T-helper 1 cell treated with Interleukin-12 subunit alpha and Interleukin-12 subunit beta and Interleukin-4 antibody, amounts not matched to agents 30 μg/mL and 1 μg/mL, for 36 hours (primary cell): ENCODE results near the gene TRDN.

Source experiments
- H3K27ac Mint-ChIP-seq: one replicate; pipeline ENCODE4 v1.8.0; 2021; ENCODE audit warnings: mild to moderate bottlenecking, mixed read lengths
- H3K27me3 Mint-ChIP-seq: one replicate; pipeline ENCODE4 v1.8.0; 2021; ENCODE audit warnings: low read depth, mixed read lengths
- H3K36me3 Mint-ChIP-seq: one replicate; pipeline ENCODE4 v1.8.0; 2021; ENCODE audit warnings: low read depth, mixed read lengths
- H3K4me1 Mint-ChIP-seq: one replicate; pipeline ENCODE4 v1.8.0; 2021; ENCODE audit warnings: low read depth, mixed read lengths
- H3K4me3 Mint-ChIP-seq: one replicate; pipeline ENCODE4 v1.8.0; 2021; ENCODE audit warnings: mild to moderate bottlenecking, moderate library complexity, mixed read lengths
- H3K9me3 Mint-ChIP-seq: one replicate; pipeline ENCODE4 v1.8.0; 2021; ENCODE audit warnings: mixed read lengths

The TRDN gene

GRCh38 chr6:123398072-123398471 lies 238.7 kb downstream of the TRDN start:
- no peak overlapping the region for H3K27ac Mint-ChIP-seq
- H3K27me3 Mint-ChIP-seq: no peaks in the 10 kb centered on the region
- H3K4me3 Mint-ChIP-seq: no peak overlapping the region
- no peaks in the 10 kb centered on the region for H3K36me3 Mint-ChIP-seq
- no peaks in the 10 kb centered on the region for H3K4me1 Mint-ChIP-seq
- H3K9me3 Mint-ChIP-seq: no peaks in the 10 kb centered on the region

GRCh38 chr6:123393331-123393730 lies 243.4 kb downstream of the TRDN start:
- H3K4me1 Mint-ChIP-seq: no peaks in the 10 kb centered on the region
- no peaks in the 10 kb centered on the region for H3K36me3 Mint-ChIP-seq
- H3K9me3 Mint-ChIP-seq: no peaks in the 10 kb centered on the region
- H3K27ac Mint-ChIP-seq: no peak overlapping the region
- H3K27me3 Mint-ChIP-seq: no peaks in the 10 kb centered on the region
- no peak overlapping the region for H3K4me3 Mint-ChIP-seq

GRCh38 chr6:123383718-123384117 lies 253.0 kb downstream of the TRDN start:
- H3K9me3 Mint-ChIP-seq: no peaks in the 10 kb centered on the region
- no peaks in the 10 kb centered on the region for H3K4me1 Mint-ChIP-seq
- no peaks in the 10 kb centered on the region for H3K36me3 Mint-ChIP-seq
- H3K4me3 Mint-ChIP-seq: no peak overlapping the region
- H3K27ac Mint-ChIP-seq: no peak overlapping the region
- no peaks in the 10 kb centered on the region for H3K27me3 Mint-ChIP-seq

GRCh38 chr6:123380257-123380656 lies 256.5 kb downstream of the TRDN start:
- Mint-ChIP-seq H3K4me1 (no peaks in the 10 kb centered on the region), H3K9me3 (no peaks in the 10 kb centered on the region), H3K36me3 (no peaks in the 10 kb centered on the region), H3K4me3 (no peak overlapping the region), H3K27ac (no peak overlapping the region), H3K27me3 (no peaks in the 10 kb centered on the region)

GRCh38 chr6:123372737-123373136 lies 264.0 kb downstream of the TRDN start:
- no peaks in the 10 kb centered on the region for H3K36me3 Mint-ChIP-seq
- no peak overlapping the region for H3K4me3 Mint-ChIP-seq
- H3K27me3 Mint-ChIP-seq: no peaks in the 10 kb centered on the region
- no peak overlapping the region for H3K27ac Mint-ChIP-seq
- H3K9me3 Mint-ChIP-seq: no peaks in the 10 kb centered on the region
- H3K4me1 Mint-ChIP-seq: no peaks in the 10 kb centered on the region

- H3K9me3 Mint-ChIP-seq: no peaks in the 10 kb centered on the region
Observed at GRCh38 chr6:123363912-123364311, 272.8 kb downstream of the TRDN start.

GRCh38 chr6:123360359-123360758 lies 276.4 kb downstream of the TRDN start:
- Mint-ChIP-seq H3K27ac (no peak overlapping the region), H3K27me3 (no peaks in the 10 kb centered on the region), H3K4me1 (no peaks in the 10 kb centered on the region), H3K36me3 (no peaks in the 10 kb centered on the region), H3K4me3 (no peak overlapping the region), H3K9me3 (no peaks in the 10 kb centered on the region)

More at GRCh38 chr6:123363912-123364311, 272.8 kb downstream of the TRDN start:
- Mint-ChIP-seq H3K27ac (no peak overlapping the region), H3K4me1 (no peaks in the 10 kb centered on the region), H3K27me3 (no peaks in the 10 kb centered on the region), H3K4me3 (no peak overlapping the region), H3K36me3 (no peaks in the 10 kb centered on the region)

- Mint-ChIP-seq H3K27ac (no peak overlapping the region), H3K9me3 (no peaks in the 10 kb centered on the region), H3K4me1 (no peaks in the 10 kb centered on the region), H3K36me3 (no peaks in the 10 kb centered on the region), H3K27me3 (no peaks in the 10 kb centered on the region), H3K4me3 (no peak overlapping the region)
Observed at GRCh38 chr6:123352705-123353104, 284.0 kb downstream of the TRDN start.

- Mint-ChIP-seq H3K4me3 (no peak overlapping the region), H3K27ac (no peak overlapping the region), H3K36me3 (no peaks in the 10 kb centered on the region), H3K4me1 (no peaks in the 10 kb centered on the region), H3K27me3 (no peaks in the 10 kb centered on the region), H3K9me3 (no peaks in the 10 kb centered on the region)
Observed at GRCh38 chr6:123352279-123352678, 284.5 kb downstream of the TRDN start.

GRCh38 chr6:123343836-123344235 lies 292.9 kb downstream of the TRDN start:
- Mint-ChIP-seq H3K4me3 (no peak overlapping the region), H3K36me3 (no peaks in the 10 kb centered on the region), H3K4me1 (no peaks in the 10 kb centered on the region), H3K9me3 (no peaks in the 10 kb centered on the region), H3K27ac (no peak overlapping the region), H3K27me3 (no peaks in the 10 kb centered on the region)

GRCh38 chr6:123338394-123338793 lies 298.4 kb downstream of the TRDN start:
- Mint-ChIP-seq H3K9me3 (no peaks in the 10 kb centered on the region), H3K4me1 (no peaks in the 10 kb centered on the region), H3K27ac (no peak overlapping the region), H3K4me3 (no peak overlapping the region), H3K36me3 (no peaks in the 10 kb centered on the region), H3K27me3 (no peaks in the 10 kb centered on the region)

GRCh38 chr6:123333000-123333756 lies 303.6 kb downstream of the TRDN start:
- Mint-ChIP-seq H3K4me3 (no peak overlapping the region), H3K9me3 (no peaks in the 10 kb centered on the region), H3K27ac (no peak overlapping the region), H3K36me3 (no peaks in the 10 kb centered on the region), H3K4me1 (no peaks in the 10 kb centered on the region), H3K27me3 (no peaks in the 10 kb centered on the region)

GRCh38 chr6:123332070-123332469 lies 304.7 kb downstream of the TRDN start:
- Mint-ChIP-seq H3K27ac (no peak overlapping the region), H3K4me1 (no peaks in the 10 kb centered on the region), H3K27me3 (no peaks in the 10 kb centered on the region), H3K9me3 (no peaks in the 10 kb centered on the region), H3K4me3 (no peak overlapping the region), H3K36me3 (no peaks in the 10 kb centered on the region)

- no peaks in the 10 kb centered on the region for H3K27me3 Mint-ChIP-seq
- no peak overlapping the region for H3K4me3 Mint-ChIP-seq
- no peaks in the 10 kb centered on the region for H3K9me3 Mint-ChIP-seq
- H3K36me3 Mint-ChIP-seq: no peaks in the 10 kb centered on the region
- H3K4me1 Mint-ChIP-seq: no peaks in the 10 kb centered on the region
- no peak overlapping the region for H3K27ac Mint-ChIP-seq
Observed at GRCh38 chr6:123329337-123329736, 307.4 kb downstream of the TRDN start.

GRCh38 chr6:123323452-123324329 lies 313.1 kb downstream of the TRDN start:
- Mint-ChIP-seq H3K4me1 (no peaks in the 10 kb centered on the region), H3K27me3 (no peaks in the 10 kb centered on the region), H3K4me3 (no peak overlapping the region), H3K27ac (no peak overlapping the region), H3K36me3 (no peaks in the 10 kb centered on the region), H3K9me3 (no peaks in the 10 kb centered on the region)
